PC-3 (cell line): ENCODE results near the gene FAM110A.

Source experiments
- CTCF ChIP-seq: fragments of 300-600 bp; sonication (generic); conservative IDR thresholded peaks from 2 replicates; pipeline ENCODE4 v1.5.1; 2017; ENCODE audit warnings: antibody characterized with exemption, low read depth, mild to moderate bottlenecking, low read length
- EZH2phosphoT487 ChIP-seq: fragments of 300-600 bp; sonication (generic); IDR thresholded peaks from 2 replicates; pipeline ENCODE4 v1.6.1; 2018; ENCODE audit warnings: mild to moderate bottlenecking, antibody characterized with exemption, low read length, borderline replicate concordance

DNA sequence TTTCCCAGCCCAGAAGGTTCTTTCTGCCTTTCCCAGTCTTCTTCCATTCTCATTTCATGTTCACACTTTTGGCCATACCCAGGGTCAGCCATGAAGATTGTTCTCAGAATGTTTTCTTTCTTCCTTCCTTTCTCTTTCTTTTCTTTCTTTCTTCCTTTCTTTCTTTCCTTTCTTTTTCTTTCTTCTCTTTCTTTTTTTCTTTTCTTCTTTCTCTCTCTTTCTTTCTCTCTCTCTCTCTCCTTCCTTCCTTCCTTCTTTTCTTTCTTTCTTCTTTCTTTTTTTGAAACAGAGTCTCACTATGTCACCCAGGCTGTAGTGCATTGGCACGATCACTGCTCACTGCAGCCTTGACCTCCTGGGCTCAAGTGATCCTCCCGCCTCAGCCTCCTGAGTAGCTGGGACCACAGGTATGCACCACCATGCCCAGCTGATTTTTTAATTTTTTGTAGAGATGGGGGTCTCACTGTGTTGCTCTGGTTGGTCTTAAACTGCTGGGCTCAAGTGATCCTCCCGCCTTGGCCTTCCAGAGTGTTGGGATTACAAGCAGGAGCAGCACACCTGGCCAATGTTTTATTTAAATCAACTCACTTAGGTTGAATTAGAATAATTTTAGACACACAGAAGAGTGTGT lies 13.1 kb upstream of the FAM110A start:
- no peak for TF ChIP-seq CTCF
- TF ChIP-seq EZH2phosphoT487 = no peak
